GM19025 (cell line): Measurements from ENCODE around the gene IFNA4.
A peak's percentile ranks its signal among the peaks of the same experiment; 100 is the strongest.
"Not testable (repeated sequence)": the region's sequence is repeated elsewhere in the genome, so short reads cannot be mapped to it uniquely, and the experiment has no call there.

Source experiments
- ATAC-seq: cut with Tn5 transposase; IDR thresholded peaks from one replicate; pipeline ENCODE4 v1.9.1; 2021; ENCODE audit warnings: mild to moderate bottlenecking, low read depth, moderate library complexity; ENCODE audit not compliant: unreplicated experiment

IFNA4 gene

GRCh38 chr9:21187487-21187886, at the start of gene IFNA4:
TSS of gene IFNA4 (minus strand) at chr9:21187587. CDS start at chr9:21187531, 56 bp downstream.
- not testable (repeated sequence) for ATAC-seq

- not testable (repeated sequence) for ATAC-seq
These were observed 49.0 kb upstream of the IFNA4 start for GRCh38 chr9:21236360-21236714.

GRCh38 chr9:21235468-21236359, 48.3 kb upstream of the IFNA4 start:
- peak; percentile 65 for ATAC-seq

DNA sequence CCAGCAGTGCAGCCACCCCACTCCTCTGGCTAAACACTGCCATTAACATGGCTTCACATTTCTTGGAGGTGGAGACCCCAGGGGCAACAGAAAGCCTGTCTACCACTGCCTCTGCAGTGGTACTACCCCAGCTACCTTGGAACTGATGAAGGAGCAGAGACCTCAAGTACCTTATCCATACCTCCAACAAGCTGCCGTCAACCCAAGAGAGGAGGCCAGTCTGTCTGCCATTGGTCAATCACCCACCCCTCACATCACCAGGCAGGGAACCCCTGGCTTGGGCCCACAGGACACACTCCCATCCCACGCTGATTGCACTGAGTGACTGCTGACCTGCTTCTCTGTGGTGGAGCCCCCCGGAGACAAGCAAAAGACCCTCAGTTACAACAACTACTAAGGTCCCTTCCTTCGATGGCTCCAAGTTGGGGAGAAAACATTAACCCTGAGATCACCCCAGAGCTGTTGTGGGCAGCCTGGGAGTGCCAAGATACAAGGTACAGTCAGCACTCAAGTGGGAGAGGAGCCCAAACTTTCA, 46.8 kb upstream of the IFNA4 start:
- ATAC-seq: no peak

DNA sequence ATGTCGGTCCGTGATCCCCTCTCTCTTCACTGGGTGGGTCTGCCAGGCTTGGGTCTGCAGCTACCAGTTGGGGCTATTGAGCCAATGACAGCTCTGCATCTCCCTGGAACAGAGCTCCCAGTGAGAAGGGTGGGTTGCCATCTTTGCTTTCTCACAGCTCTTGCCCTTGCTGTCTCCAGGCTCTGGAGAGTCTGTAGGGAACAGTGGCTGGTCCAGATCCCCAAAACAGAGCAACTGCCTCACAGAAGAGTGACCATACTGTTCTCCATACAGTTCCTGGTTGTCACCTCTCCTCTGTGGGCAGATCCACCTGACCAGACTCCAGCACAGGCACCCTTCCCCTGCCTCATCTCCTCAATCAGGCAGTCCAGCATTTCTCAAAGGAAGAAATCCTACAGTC, 45.9 kb upstream of the IFNA4 start:
- no peak for ATAC-seq

DNA sequence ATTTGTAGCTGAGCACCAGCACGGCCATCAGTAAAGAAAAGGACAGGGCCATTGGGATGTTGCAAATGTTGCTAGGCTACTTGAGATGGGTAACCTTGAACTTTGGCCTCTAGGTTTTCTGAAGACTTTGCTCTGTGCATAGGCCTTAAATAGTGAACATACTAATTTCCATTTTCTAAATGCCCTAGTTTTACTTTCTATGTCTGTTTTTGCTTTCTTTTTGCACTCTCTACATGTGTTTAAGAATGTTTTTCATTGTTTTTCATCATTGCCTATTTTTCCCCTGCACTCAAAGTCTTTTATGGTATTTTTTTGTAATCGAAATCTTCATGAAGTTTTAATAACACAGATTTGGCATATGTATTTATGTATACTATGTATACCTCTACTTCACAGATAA, 40.7 kb upstream of the IFNA4 start, which contains the start of gene IFNA17:
TSS of gene IFNA17 (minus strand) at position 101 of the 400 bp plus-strand sequence. CDS start at position 52, 49 bp downstream.
- ATAC-seq: no peak

DNA sequence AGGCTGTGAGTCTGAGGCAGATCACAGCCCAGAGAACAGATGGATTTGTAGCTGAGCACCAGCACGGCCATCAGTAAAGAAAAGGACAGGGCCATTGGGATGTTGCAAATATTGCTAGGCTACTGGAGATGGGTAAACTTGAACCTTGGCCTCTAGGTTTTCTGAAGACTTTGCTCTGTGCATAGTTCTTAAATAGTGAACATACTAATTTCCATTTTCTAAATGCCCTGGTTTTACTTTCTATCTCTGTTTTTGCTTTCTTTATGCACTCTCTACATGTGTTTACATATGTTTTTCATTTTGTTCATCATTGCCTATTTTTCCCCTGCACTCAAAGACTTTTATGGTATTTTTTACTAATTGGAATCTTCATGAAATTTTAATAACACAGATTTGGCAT, 29.8 kb upstream of the IFNA4 start, which contains the start of gene IFNA16:
TSS of gene IFNA16 (minus strand) at position 101 of the 400 bp plus-strand sequence. CDS start at position 95, 6 bp downstream.
- not testable (repeated sequence) for ATAC-seq

- not testable (repeated sequence) for ATAC-seq
These were observed 26.3 kb upstream of the IFNA4 start for GRCh38 chr9:21213411-21214326.

- not testable (repeated sequence) for ATAC-seq
These were observed 24.8 kb upstream of the IFNA4 start for GRCh38 chr9:21212160-21212559.

DNA sequence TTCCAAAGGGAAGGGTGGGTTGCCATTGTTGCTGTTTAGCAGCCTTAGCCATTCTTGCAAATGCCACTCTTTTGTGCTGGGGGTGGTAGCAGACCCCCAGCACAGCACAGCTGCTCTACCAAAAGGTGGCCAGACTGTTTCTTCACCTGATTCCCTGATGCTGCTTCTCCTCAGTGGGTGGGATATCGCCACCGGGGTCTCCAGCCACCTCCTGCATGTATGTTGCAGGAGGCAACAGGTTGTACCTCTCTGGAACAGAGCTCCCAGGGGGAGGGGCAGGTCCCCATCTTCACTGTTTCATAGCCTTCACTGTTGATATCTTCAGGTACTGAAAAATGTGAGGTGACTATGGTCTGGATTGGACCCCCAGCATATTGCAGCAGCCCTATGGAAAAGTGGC, 23.4 kb upstream of the IFNA4 start:
- ATAC-seq: not testable (repeated sequence)

GRCh38 chr9:21210311-21210710, 22.9 kb upstream of the IFNA4 start:
- ATAC-seq: no peak

GRCh38 chr9:21207043-21207442, 19.7 kb upstream of the IFNA4 start, which contains the start of gene IFNA10:
TSS of gene IFNA10 (minus strand) at chr9:21207143. CDS start at chr9:21207097, 46 bp downstream.
- not testable (repeated sequence) for ATAC-seq

GRCh38 chr9:21205204-21205603, 17.8 kb upstream of the IFNA4 start:
- ATAC-seq: no peak

DNA sequence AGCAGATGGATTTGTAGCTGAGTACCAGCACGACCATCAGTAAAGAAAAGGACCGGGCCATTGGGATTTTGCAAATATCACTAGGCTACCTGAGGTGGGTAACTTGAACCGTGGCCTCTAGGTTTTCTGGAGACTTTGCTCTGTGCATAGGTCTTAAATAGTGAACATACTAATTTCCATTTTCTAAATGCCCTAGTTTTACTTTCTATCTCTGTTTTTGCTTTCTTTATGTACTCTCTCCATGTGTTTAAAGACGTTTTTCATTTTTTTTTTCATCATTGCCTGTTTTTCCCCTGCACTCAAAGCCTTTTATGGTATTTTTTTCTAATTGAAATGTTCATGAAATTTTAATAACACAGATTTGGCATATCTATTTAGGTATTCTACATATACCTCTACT, 14.7 kb upstream of the IFNA4 start, which contains the start of gene IFNA7:
TSS of gene IFNA7 (minus strand) at position 101 of the 400 bp plus-strand sequence. CDS start at position 61, 40 bp downstream.
- ATAC-seq: not testable (repeated sequence)

GRCh38 chr9:21194867-21195776, 7.7 kb upstream of the IFNA4 start:
- peak; percentile 77 for ATAC-seq

- peak; percentile 90 for ATAC-seq
These were observed 4.3 kb downstream of the IFNA4 start for GRCh38 chr9:21182810-21183736.

DNA sequence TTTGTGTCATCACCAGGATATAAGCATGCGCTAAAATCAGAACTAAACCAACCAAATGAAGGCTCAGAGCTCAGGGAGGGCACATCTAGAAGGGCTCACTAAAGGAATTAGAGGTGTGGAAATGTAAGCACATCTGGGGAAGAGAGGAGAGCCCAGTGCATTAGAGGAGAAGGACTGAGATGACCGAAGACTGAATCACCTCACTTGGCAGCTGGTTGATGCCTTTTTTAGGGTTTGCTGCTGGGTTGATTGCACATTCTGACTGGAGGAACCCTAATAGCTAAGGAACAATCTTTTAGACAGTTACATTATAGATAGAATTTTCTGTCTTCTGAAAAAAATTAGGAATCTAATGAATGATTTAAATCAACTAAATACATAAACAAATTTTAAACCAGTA, 12.7 kb downstream of the IFNA4 start:
- no peak for ATAC-seq

GRCh38 chr9:21172156-21172555, 15.2 kb downstream of the IFNA4 start:
- no peak for ATAC-seq
